Measurements from ENCODE around the gene ITPKC.
"Not testable (repeated sequence)": the region's sequence is repeated elsewhere in the genome, so short reads cannot be mapped to it uniquely, and the experiment has no call there.

The ITPKC gene

GRCh38 chr19:40724855-40725254 lies 7.9 kb downstream of the ITPKC start:
- peak overlapping the region; percentile 26 for H3K27ac ChIP-seq
- ChIA-PET CTCF (no interaction called here), POLR2A (ENCODE audit: low non-redundant PET) (interaction anchor here (0.6 kb wide), 1 partner anchor 8 kb away, joined by 3 read pairs; the partner anchor contains the start of genes COQ8B and ITPKC)
- TF ChIP-seq CTCF (conservative IDR thresholded peaks at IDR 0.05; ENCODE audit: low read depth), result no peak
- no peak for DNase-seq (ENCODE audit: low spot score)

- no peak for DNase-seq (ENCODE audit: low spot score)
- CTCF ChIA-PET, result no interaction called here
- POLR2A ChIA-PET (ENCODE audit: low non-redundant PET), result no interaction called here
- no peak for TF ChIP-seq CTCF (conservative IDR thresholded peaks at IDR 0.05; ENCODE audit: low read depth)
- H3K27ac ChIP-seq, result no peak overlapping the region
These were observed 9.4 kb downstream of the ITPKC start for GRCh38 chr19:40726279-40726678.

- POLR2A ChIA-PET (ENCODE audit: low non-redundant PET); H3K27ac ChIP-seq; DNase-seq (ENCODE audit: low spot score); CTCF ChIA-PET: not testable (repeated sequence)
These were observed 13.2 kb downstream of the ITPKC start for GRCh38 chr19:40730065-40730464.

- POLR2A ChIA-PET (ENCODE audit: low non-redundant PET); H3K27ac ChIP-seq; DNase-seq (ENCODE audit: low spot score): not testable (repeated sequence)
- CTCF ChIA-PET, result interaction anchor here (0.7 kb wide), 1 partner anchor 98 kb away, joined by 3 read pairs; no protein-coding TSS in a partner anchor
These were observed 15.4 kb downstream of the ITPKC start for GRCh38 chr19:40732304-40732703.

GRCh38 chr19:40733149-40733548 lies 16.2 kb downstream of the ITPKC start:
- POLR2A ChIA-PET (ENCODE audit: low non-redundant PET), result no interaction called here
- DNase-seq (ENCODE audit: low spot score), result no peak
- no peak for TF ChIP-seq CTCF (conservative IDR thresholded peaks at IDR 0.05; ENCODE audit: low read depth)
- CTCF ChIA-PET, result no interaction called here
- H3K27ac ChIP-seq, result peak overlapping the region; percentile 41

- CTCF ChIA-PET, result no interaction called here
- no peak for DNase-seq (ENCODE audit: low spot score)
- H3K27ac ChIP-seq, result peak overlapping the region; percentile 63
- no peak for TF ChIP-seq CTCF (conservative IDR thresholded peaks at IDR 0.05; ENCODE audit: low read depth)
- POLR2A ChIA-PET (ENCODE audit: low non-redundant PET), result interaction anchor here (1.4 kb wide), 1 partner anchor 15 kb away, joined by 4 read pairs; the partner anchor contains the start of gene ACTMAP
These were observed 18.3 kb downstream of the ITPKC start for GRCh38 chr19:40735013-40735771.

- no peak for DNase-seq (ENCODE audit: low spot score)
- H3K27ac ChIP-seq, result peak overlapping the region; percentile 40
- CTCF ChIA-PET, result no interaction called here
- TF ChIP-seq CTCF (conservative IDR thresholded peaks at IDR 0.05; ENCODE audit: low read depth), result no peak
- POLR2A ChIA-PET (ENCODE audit: low non-redundant PET), result interaction anchor here (1.4 kb wide), 1 partner anchor 14 kb away, joined by 4 read pairs; the partner anchor contains the start of gene ACTMAP
These were observed 19.7 kb downstream of the ITPKC start for GRCh38 chr19:40736661-40737060.
